ENCODE measurements around the gene GALNT9.

GALNT9 gene

DNA sequence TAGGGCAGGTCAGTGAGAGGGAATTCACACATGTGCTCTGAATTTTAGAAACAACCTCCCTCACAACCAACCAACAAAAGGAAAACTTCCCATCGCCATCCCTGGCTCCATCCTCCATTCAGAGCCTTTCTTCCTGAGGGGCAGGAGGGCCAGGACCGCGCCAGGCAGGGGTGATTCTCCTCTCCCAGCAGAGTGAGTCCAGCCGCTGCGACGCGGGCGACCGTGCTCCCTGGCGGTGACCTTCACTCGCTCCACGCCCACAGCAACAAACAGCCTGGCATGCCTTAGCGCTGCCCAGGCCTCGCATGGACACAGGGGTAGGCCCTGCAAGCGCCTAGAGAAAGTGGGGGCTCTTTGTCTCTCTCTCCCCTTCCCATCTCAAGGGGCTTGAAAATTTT, 3.7 kb downstream of the GALNT9 start:
- DNase-seq: no peak

DNA sequence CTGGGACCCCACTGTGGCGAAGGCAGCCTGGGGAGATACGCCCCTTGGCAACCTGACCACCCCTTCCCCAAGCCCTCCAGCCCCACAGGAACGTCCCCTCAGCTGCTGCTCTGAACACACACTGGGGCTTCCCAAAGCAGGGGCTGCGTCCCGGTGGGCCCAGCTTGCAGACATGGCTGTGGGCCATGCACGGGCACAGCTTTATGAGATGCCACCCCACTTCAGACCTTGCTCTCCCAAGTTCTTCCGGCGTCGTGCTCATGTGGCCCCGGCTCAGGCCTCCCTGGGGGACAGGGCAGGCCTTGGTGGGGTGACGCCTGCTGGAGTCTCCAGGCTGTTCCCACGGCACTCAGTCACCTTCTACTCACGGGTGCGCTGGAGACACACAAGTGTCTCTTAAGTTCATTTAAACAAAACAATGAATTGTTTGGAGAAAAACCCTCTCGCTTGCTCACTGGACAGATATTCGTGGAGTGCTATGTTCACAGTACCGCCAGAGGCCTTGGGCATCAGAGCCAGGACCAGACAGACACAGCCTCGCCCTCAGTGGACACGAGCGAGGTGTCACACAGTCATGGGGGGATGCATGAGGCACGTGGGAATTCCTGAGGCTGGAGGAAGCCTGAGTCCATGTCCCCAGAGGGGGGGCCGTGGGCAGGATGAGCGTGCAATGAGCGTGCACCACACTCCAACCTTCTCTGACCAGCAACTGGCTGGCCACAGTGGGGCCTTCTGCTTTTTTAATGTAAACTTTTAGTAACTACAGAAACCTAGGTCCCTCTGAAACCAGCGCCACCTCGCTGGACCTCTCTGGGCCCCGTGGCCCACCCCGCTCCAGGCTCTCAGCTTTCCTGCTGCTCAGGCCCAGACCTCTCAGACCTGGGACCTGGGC, 4.3 kb downstream of the GALNT9 start:
- DNase-seq: no peak

DNA sequence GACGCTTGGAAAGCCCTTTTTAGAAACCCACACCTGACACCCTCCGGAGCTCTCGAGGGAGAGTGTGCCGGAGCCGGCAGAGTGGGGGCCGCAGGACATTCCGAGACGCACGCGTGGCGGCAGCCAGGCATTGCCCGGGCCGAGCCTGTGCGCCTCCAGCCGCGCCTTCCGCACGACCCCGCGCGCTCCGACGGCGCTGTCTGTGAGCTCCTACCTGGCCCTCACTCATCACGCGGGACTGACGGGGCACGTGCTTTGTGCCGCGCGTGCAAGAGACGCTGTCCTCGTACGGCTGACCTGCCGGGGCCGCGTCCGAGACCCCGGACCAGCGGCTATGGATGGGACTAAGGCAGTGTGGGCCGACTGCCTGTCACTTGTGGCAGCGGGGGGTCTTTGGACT, 5.2 kb downstream of the GALNT9 start:
- no peak for DNase-seq

DNA sequence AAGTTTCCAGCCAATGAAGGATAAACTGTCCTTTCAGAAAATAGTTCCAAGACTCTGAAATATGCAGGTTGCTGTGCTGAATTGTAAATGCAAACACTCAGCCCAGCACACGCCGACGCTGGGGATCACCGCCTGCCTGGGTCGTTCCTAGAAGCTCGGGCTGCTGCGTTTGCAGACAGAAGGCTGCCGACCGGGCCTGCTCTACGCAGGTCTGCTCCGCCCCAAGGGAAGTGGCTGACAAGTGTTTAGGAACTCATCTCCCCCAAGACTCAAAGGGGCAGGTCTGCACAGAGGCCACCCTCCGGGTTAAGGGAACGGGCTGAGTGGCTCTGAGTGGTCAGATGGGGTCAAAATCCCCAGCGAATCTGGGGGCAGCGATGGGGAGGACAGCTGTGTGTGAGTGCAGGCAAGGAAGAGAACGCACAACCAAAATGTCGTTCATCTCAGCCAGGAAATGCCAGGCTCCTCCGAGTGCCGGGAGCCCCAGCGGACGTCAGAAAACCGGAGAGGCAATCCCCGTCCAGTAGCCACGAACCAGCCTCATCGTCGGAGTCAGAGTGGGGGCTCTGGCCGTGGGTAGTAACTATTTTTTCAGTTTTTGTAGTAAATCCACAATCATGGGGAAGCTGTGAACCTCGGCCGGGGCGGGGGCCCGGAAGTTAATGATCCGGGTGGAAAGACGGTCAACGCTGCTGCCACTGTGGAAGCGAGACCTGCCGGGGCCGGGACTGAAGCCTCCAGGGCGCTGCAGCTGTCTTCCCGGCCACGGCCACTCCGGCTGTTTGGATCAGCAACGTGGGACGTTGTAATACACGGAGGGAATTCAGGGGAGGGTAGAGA, 6.0 kb downstream of the GALNT9 start:
- DNase-seq: no peak

DNA sequence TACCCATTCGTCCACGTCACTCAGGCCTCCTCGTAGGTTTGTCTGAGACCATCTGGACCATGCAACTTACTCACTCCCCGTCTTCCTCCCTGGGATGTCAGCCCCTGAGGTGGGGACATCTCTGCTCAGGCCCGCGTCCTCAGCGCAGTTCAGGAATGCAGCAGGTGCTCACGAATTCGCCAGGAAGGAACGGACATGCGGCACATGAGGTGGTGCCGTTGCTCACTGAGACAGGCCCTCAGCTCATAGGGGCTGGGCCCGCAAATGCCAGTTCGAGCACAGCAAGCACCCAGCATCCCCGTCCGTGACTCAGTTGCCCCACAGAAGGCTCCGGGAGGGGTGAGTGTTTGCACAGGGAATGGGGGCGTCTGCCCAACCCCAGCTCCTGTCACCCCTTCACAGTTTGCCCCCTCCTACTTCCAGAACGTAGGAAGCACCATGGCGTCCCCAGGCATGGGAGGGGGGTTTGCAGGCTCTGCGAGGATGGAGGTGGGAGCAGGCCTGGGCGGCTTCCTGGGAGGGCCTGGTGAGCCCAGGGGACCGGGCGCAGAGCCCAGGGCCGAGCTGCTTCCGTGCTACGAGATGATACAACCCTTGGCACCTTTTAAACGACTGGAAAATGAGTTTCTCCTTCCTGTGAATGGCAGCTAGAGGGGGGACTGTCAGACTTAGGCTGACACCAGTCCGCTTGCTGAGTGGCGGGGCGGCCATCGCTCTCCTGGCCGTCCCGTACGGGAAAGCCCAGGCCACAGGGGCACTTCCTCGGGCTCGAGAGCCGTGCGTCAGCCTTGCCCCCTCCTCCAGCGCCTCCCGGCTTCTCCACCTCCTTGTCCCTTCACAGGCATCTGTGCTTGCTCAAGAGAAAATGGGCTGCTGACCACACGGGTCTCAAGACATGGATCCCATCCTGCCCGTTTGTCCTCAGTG, 6.9 kb downstream of the GALNT9 start:
- DNase-seq: no peak

DNA sequence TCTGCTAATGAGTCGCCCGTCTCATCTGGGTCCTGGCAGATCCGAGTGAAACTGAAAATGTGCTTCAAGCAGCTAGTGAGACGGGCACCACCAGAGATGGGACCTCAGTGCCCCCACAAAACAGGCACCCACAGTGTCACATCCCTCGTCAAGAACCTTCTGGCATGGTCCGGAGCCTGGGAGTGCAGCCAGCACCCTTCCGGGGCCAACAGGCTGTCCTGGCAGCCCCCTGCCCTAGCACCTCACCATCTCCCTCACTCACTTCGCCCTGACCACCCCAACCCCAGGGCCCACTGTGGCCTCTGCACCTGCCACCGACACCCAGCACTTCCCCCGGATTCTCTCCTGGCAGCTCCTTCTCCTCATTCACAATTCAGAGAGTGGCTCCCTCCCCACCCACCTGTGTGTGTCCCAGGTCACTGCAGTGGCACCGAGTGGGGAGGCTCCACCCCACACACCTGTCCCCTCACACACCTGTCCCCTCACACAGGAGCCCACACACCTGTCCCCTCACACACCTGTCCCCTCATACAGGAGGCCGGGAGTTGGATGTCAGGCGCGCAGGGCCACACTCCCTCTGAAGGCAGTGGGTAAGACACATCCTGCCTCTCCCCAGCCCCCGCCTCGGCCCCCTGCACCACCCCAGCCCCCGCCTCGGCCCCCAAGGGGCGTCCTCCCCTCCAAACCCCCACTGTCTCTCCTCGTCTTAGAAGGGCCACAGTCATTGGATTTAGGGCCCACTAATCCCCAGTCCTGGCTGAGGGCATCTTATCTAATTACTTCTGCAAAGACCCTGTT, 7.9 kb downstream of the GALNT9 start:
- DNase-seq: no peak

DNA sequence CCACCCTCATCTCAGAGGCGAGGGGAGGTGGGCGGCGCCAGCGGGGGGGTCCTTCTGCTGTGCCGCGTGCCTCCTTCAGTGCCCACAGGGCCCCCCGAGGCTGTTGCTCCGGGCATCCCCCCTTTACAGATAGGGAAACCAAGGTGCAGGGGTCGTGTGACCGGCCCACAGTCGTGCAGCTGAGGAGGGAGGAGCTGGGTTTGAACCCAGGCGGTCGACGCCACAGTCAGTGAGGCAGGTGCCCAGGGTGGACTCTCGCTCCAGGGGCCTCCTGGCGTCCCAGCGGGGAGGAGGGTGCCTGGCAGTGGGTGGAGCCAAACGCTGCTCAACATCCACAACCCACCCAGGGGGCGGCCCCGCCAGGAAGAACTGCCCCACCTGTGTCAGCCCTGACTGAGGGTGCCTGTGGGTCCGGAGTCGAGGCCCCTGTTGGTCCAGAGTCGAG, 8.6 kb downstream of the GALNT9 start:
- DNase-seq: no peak

DNA sequence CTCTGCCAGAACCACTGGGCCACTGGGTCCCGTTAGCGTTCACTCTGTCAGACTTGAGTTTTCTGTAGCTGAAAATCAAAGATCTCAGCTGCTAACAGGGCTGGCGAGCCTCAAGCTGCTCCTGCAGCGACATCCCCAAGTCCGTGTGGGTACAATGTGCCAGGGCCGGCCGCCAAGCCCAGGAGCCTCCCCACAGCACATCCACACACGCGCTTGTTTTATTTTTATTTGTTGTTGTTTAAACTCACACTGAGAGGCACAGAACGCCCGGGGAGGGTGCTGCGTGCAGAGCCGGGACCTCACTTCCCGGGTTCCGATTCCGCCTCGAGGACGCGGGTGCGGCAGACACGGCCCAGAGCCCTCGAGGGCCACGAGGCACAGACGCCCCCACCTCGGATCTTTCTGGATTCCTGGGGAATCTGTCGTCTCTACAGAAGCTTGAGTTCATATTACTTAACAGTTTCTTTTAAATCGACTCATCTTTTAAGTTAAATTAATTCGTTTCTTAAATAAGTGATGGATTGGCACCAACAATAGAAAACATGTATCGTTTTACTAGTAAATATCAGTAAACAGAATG, 9.3 kb downstream of the GALNT9 start:
- DNase-seq: no peak

DNA sequence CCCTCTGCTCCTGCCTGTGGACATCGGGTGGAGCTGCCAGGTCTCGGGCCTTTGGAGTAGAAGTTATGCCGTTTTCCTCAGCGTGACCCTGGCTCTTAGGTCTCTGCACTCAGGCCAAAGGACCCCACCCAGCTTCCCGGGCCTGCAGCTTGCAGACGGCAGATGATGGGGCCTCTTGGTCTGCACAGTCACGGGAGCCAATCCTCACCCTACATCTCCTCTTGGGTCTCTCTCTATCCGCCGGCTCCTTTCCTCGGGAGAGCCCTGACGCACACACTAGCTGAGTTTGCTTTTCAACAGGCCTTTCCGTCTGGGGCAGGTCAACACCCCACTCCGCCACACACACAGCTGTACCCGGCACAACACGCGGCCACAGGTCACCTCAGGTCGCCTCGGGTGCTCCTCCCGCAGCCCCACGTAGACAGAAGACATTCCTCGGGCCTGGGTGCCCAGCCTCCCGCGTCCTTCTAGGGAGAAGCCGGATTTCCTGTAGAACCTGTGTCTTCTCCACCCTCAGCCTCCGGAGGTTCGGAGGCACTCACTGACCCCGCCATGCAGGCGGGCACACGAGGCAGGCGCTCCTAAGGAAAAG, 9.9 kb downstream of the GALNT9 start:
- no peak for DNase-seq

DNA sequence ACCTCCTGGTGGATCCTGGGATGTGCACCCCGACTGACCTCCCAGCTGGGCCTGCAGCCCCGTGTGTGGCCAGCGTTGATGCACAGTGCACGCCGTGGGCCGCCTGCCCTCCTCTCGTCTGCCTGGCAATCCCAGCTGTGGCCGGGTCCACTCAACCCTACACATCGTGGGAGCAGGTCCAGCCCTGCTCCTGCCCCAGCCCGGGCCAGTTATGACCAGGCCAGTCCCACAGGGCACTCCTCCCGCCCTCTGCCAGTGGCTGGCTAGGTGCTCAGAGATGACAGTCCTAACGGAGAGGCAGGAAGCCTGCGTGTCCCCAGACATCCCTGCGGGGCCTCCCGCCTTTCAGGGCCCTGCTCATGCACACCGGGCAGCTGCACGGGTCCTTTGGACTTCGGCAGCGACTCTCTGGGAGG, 10.8 kb downstream of the GALNT9 start:
- no peak for DNase-seq

DNA sequence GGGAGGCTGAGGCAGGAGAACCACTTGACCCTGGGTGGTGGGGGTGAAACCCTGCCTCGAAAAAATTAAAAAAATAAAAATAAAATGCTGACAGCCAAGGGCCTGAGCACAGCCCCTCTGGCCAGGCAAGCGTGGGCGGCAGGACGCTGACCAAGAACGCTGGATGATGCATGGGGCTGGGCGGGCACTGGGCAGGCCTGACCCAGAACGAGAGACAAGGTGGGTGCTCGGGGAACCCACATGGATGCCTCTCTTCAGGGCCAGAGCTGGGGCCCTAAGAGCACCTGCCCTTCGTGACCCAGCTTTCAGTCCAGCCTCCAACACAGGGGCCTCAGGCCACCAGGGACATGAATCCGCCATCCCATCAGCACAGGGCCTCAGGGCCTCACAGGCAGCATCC, 11.3 kb downstream of the GALNT9 start:
- DNase-seq: no peak

DNA sequence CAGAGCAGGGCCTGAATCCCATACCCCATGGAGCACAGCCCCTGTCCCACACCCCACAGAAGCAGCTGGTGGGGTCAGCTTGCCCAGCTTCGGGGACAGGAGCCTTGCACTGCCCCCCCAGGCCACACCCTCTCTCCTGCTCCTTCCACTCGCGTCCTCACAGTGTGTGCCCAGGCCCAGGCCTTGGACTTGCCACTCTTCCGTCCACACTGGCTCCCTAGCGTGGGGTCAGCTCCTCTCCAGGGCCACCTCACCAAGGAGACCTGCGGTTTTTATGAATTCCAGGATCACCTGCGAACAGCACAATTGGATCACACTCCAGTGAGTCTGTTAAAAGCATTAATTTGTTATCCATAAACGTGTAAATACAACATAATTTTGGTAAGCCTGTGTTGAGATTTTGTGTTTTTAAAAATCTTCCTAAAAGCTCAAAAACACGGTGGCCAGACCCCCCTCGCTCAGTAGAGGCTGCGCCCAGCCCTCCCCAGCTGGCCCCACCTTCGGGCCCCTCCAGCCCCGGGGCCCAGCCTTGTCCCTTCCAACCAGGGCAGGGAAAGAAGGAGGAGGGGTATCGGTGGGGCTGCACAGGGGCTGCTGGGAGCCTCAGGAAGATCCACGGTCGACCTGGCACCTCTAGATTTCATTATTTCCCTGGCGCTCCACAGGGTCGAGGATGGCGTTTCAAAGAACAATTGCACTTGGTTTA, 12.0 kb downstream of the GALNT9 start:
- no peak for DNase-seq

DNA sequence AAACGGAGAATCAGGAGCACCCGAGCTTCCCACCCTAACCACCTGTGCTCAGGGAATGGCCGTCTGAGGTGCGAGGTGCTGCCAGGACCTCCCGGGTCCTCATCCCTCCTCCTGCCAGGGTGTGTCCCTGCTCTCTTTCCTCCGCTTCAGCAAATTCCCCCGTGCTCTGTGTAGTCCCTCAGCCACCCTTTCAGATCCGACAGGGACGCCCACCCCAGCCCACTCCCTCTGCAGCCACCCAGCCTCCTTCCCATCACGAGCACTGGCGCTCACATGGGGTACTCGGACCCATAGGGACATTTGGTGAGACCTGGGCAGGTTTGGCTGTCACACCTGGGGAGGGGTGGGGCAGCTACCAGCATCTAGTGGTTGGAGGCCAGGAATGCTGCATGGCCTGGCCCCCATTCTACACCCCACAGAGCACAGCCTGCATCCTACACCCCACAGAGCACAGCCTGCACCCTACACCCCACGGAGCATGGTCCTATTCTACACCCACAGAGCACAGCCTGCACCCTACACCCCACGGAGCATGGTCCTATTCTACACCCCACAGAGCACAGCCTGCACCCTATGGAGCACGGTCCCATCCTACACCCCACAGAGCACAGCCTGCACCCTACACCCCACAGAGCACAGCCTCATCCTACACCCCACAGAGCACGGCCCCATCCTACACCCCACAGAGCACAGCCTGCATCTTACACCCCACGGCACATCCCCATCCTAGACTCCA, 12.7 kb downstream of the GALNT9 start:
- no peak for DNase-seq

DNA sequence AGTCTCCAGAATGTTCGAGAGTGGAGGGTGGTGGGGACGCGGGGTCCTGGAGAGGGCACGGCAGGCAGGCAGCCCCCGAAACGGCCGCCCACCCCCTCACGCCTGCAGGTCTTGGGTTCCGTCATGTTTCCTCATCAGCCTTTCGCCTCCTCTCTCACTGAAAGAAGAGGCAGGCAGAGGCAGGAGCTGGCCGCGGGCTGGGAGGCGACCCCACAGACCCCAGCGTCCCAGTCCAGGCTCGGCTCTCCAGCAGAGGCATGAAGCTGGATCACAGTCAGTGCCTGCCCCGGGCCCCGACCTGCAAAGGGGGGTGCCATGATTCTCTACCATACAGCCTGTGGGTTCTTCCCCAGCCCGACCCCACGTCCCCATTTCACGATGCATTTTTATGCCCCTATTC, 13.4 kb downstream of the GALNT9 start:
- DNase-seq: no peak

DNA sequence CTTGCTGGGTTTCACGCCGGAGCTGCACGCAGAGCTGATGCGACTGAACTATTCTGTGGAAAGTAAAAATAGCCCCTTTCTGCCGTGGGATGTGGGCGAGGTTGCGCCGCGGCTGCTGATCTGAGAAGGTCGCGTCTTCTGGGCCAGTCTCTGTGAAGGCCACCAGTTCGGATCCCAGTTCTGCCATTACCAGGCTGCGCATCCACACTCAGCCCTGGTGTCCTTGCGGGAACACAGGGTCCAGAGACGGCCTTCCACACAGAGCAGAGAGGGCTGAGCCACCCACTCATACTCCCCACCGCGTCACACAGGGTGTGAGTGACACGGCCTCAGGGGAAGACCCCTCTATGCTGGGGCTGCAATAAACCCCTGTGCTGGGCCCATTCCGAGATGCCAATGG, 13.9 kb downstream of the GALNT9 start:
- DNase-seq: no peak

DNA sequence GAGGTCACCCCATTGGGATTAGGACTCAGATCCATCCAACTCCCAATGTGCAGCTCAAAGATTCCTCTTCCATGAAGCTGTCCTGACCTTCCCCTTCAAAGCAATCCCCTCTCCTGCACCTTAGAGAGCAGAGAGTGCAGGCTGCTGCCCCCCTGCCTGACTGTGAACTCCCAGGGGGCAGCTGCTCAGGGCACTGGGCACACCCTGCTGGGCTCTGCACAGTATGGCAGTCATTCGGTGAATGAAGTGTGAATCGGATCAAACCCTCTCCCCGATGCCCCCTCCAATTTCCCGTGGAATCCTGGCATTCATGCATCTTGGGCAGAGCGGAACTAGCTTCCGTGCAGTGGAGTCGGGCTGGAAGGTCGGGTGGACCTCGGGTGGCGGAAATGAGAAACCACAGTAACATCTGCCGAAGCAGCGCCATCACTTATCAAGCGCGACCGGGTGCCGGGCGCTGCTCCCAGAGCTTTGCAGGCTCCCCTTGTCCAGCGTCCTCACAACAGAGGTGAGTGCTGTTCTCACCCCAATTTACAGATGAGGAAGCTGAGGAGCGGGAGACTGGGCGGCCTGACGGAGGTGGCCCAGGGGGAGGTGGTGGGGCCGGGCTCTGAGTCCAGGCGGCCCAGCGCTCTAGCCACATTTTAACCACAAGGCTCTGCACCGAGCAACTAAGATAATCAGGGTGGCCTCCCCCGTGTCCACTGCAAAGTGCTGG, 14.7 kb downstream of the GALNT9 start:
- DNase-seq: no peak

DNA sequence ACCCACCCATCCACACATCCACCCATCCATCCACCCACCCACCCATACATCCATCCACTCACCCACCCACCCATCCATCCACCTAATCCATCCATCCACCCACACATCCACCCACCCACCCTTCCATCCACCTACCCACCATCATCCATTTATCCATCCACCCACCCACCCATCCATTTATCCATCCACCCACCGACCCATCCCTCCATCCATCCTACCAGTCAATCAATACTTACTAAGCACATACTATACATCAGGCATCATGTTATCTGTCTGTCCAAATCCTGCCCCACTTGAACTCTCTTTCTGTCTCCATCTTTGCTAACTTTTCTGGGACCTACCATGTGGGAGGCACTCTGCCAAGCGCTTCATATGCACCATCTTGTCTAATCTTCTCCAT, 15.4 kb downstream of the GALNT9 start:
- no peak for DNase-seq

DNA sequence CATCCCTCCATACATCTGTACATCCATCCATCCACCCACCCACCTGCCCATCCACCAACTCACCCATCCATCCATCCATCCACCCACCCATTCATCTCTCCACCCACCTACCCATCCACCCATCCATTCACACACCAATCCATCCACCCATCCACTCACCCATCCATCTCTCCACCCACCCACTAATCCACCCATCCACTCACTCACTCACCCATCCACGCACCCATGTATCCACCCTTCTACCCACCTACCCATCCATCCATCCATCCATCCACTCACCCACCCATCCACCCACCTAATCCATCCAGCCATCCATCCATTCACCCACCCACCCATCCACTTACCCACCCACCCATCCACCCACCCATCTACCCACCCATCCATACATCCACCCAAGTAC, 16.2 kb downstream of the GALNT9 start:
- DNase-seq: no peak

DNA sequence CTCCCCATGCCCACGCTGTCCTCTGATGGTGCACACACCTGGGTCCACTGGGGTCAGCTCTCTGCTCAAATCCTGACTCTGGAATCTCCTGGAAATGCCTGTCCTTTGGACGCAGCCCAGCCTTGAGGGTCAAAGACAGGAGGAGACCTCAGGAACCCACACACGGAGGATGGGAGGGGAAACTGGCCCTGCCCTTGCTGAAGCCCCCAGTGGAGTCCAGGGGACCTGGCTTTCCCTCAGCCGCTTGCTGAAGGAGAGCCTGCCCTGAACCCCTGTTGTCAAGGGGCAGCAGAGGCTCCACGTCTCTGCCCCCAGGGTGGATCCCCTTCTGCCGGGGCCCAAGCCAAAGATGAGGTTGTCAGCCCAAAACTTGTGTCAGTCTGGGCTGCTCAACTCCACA, 16.9 kb downstream of the GALNT9 start:
- no peak for DNase-seq

Data from activated CD4-positive, CD25-positive, alpha-beta regulatory T cell (primary cell).